Cerebellar cortex (tissue), 1 donor: ENCODE measurements around the gene STMP1.
"Not testable (repeated sequence)": the region's sequence is repeated elsewhere in the genome, so short reads cannot be mapped to it uniquely, and the experiment has no call there.

Experiments used
- DNase-seq: peaks from one replicate; pipeline ENCODE4 v3.0.0-alpha.2; 2015; ENCODE audit warnings: low spot score

The STMP1 gene

DNA sequence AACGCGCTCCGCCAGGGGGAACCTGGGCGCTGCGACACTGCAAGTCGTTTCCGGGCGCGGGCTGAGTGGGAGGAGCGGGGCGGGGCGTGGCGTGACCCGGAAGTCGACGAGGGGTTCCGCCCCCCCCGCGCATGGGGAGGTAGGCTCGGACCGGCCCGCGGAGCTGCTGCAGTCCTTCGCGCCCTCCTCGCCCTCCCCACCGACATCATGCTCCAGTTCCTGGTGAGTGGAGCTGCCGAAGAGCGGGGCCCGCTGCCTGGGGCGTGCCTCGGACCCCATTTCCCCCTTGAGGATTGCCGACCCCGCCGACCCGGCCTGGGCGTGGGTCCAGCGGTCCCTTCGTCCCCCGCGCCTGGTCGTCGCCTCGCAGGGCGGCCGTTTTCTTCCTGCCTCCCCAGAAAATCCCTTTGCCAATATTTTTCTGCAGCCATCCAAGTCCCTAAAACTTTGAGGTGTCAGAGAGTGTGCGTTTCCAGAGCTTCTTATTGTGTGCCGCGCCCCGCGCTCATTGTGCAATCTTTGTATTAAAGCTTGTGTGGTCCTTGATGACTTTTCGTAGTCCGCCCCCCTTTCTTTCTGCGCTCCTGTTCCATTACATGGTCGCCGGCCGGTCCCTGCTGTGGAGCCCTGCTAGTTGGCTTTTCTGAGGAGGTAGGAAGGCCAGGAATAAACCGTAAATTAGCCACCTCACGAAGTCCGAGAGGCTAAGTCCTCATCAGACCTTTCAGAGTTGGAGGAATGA lies at the start of gene STMP1:
Gene STMP1, plus strand, starts transcription at position 142 of the 742 bp plus-strand sequence.
- DNase-seq, result peak; percentile 90

DNA sequence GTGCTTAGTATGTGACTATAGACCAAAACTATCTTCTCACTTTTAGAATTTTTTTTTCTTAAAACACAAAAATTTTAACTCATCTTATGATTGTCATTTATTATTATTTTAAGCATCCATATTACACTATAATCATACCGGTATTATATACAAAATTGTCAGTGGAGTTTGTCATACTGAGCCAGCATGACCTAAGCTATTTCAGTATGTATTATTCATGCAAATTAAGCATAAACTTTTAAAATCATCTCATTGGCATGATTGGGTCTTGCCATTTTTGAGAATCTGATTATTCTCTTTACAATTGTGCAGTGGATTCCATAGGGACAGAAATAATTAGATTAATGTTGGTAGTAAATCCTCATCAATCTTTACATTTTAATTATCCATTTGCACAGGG lies 46.2 kb upstream of the STMP1 start:
- no peak for DNase-seq

DNA sequence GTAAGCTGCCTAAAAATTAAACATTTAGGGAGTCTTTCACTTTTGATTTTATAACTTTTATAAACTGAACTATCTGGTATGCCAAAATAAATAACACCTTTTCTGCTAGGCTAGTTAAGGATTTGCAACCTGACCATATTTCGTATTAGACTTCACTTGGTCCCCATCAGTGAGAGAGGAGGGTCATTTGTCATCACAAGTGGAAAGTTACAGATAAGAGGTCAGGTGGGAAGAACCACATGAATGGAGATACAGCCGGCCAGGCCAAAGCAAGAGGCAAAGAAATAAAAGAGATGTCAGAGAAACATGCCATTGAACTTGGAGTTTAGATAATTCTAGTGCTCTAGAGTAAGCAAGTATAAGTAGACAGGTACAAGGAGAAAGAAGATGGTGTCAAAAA lies 44.5 kb upstream of the STMP1 start:
- DNase-seq, result no peak

DNA sequence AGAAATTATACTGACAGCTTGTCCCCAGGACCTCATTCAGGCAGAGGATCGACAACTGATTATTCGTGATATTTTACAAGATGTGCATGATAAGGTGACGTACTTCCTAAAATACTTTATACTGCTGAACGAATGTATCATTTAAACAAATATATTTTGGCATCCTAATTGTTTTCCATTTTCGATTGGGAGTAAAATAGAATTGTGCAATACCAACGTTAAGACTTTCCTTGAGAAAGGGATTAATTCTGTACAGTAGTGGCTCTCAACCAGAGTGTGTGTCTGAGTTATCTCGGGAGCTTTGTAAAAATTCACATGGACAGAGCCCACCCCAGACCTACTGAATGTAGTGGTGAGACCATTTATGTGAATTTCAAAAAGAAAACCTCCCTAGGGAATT lies 43.8 kb upstream of the STMP1 start:
- no peak for DNase-seq

DNA sequence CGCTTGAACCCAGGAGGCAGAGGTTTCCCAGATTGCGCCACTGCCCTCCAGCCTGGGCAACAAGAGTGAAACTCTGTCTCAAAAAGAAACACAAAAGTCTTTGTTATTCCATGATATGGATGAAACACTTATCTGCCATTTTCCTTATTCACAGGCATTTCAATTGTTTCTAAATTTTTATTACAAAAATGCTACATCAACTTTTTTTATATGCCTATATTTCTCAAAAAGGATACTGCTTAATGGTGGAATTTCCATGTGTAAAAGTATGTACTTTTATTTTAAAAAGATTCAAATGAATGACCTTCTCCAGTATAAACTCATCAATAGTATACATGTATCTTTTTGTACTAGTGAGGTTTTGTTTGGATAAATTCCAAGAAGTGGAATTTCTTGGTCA lies 41.9 kb upstream of the STMP1 start:
- DNase-seq, result no peak

DNA sequence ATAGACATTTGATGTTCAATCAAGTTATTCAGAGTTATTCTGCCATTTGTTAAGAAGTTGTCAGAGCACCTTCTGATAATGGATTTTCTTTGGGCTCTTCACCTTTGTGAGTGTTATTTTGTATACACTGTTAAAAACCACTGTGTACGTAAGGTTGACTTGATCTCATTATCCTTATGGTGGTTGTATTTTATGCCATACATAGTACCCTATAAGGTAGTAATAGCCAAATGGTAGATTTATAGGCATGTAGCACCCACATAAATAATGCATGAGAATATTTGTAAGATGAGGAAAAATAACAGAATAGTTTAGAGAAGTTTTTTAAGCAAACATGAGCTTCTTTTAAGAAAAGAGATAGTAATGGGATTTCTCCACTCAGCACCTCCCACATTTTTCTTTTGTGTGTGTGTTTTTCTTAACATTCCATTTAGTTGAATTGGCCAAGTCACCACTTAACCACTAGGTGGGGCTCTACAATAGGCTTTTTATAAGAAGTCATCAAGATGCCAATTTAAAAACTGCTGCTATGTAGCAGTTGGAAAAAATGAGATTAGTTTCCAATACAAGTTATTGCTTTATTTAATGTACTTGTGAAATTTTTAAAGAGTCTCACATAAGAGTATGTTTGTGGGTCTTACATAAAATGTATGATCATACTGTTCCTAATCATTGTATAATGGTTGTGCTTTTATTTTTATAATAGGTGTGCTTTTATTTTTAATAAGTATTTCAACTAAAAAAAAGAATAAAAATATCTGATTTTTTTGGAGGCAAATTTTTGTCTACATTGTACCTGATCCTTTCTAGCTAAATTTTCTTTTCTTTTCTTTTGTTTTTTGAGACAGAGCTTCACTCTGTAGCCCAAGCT lies 41.1 kb upstream of the STMP1 start:
- peak; percentile 78 for DNase-seq

DNA sequence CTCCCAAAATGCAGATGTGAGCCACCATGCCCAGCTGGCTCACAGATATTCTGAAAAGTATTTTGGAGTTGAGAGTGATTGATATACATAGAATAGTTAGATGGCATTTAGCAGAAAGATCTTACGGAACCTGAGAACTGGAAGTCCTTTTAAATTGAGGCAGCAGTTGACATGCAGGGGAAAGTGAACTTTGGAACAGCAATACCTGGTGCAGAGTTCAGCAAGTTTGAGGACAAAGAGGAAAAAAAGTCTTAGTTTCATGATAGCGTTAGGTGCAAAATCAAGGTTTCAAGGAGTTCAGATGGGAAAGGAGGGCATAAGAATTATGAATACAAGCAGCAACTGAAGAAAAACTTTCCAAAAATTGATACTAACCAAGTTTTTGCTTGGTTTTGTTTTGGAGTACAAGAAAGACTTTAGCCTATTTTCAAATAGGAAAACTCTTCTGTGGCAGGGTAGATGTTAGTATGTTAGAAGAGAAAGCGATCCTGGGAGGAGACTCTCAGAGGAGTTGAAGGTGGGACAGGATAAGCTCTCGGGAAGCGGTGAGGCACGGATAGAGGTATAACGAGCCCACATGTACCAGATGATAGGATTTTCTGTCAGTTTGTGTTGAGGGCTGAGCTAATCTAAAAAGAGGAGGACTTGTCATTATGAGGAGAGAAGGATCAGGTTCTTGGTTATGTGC lies 28.0 kb upstream of the STMP1 start:
- DNase-seq, result no peak

DNA sequence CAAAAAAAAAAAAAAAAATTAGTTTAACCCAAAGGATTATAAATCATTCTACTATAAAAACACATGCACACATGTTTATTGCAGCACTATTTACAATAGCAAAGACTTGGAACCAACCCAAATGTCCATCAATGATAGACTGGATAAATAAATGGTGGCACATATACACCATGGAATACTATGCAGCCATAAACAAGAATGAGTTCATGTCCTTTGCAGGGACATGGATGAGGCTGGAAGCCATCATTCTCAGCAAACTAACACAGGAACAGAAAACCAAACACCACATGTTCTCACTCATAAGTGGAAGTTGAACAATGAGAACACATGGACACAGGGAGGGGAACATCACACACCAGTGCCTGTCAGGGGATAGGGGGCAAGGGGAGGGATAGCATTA lies 22.6 kb upstream of the STMP1 start:
- DNase-seq, result not testable (repeated sequence)

DNA sequence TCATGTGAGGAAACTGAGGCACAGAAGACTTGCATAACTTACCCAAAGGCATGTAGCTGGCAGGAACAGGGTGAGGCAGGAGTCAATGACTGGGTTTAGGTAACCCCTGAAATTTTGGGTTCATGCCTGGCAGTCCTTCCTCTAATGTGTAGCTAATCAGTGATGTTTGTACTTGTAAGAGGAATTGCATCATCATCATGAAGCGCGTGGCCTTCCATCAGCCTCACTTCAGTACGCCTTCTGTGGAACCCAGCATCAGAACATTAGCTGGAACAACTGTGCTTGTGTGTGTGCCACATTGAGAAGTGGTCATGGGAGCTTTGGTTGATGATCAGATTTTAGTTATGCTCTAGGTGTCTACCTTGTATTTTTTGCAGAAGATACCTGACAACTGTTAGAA lies 18.2 kb upstream of the STMP1 start:
- DNase-seq, result no peak

DNA sequence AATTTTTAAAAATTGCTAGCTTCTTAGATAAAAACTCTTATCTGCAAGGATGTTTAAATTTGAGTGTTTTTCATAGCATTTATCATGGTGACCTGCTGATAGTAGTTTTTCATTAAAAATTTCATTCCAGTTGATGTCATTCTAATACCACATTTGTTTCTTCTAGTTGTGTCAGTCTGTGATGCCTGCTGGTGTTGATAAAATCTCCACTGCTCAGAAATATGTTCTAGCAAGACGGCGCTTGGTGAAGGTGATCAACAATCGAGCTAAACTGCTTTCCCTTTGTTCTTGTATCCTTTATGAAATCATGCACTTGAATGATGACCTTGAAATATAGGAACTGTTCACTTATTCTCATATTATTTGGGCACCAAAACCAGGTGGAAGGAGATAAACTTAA lies 17.6 kb upstream of the STMP1 start:
- no peak for DNase-seq

DNA sequence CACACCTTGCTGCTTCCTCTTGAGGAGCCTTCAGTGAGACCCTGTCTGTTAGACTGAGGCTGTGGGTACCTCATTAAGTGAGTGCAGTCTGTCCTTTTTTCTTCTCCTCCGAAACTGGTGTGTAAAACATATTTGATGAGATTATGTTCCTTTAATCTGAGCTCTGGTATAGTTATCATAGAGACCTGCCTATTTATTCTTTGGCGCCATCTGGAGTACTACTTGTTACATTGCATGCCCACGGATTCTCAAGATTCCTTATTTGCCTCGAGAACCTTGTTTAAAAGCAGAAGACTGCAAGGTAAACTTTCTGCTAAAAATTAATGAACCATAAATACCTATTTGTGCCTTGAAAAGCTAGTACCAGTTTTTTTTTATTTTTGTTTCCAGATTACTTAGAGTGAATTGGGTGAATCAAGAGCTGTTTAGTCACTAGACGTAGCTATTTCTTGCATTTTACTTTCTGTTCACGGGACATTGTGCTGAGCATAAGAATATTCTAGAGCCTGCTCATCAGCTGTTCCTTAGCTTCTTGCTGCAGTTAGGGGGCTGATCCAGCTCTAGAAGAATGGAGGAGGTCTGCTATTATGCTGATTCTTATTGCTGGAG lies 16.9 kb upstream of the STMP1 start:
- peak; percentile 46 for DNase-seq

DNA sequence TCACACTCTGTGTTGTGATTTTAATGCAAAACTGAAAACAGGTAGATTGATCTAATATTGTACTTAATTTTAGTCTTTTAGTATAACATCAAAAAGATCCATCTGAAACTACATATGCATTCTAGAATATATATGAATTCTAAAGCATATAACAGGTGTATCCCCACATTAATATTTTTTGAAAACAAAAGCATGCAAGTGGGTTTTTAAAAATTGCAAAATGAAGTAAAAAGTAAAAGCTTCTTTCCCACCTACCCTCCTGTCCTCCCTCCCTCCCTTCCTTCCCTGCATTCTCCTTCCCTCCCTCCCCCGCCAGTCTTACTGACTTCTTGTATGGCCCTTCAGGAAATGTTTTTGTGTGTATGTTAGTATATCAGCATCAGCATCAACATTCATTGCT lies 14.6 kb upstream of the STMP1 start:
- no peak for DNase-seq

DNA sequence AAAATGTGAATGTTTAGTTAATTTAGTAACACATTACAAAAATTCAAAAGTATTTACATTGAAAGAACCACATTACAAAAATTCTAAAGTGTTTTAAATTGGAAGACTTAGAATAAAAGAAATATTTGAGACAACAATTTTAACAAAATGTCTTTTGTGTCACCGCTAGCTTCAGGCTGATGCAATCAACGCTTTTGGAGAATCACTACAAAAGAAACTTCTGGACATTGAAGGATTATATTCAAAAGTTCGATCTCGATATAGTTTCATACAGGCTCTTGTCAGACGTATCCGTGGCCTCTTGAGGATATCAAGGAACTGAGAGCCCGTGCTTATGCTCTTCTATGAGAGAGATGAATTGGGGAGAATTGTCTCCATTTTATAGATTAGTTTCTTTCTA lies 14.1 kb upstream of the STMP1 start:
- DNase-seq, result no peak

DNA sequence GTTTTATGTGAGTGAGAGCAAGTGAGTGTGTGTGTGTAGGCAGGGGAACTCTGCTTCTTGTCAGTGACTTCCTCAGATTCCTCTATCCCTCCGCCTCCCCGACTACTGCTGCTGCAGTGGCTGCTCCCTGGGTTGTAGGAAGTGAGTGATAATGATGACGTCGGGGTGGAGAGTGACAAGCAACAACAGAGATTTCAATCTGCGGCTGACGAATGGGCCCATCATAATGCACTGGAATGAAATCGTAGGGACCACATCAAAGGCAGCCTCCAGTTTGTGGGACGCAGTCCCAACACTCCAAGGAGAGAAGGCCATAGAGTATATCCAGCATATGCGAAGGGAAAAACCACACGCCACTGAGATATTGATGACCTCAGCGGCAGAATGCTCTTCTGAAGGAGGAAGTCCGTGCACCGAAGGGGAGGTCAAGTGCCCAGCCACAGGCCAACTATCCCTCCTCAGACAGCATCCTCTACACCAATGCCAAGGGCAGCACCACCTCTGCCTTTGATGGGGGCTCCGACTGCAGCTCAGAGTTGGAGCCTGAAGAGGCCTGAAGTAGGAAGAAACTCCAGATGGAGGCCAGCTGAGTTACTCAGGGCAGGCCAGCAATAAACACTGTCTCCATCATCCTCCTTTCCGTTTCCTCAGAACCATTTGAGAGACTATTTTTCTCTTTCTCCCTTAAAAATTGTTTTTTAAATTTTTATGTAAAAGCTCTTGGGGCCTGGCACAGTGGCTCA lies 11.3 kb upstream of the STMP1 start:
- no peak for DNase-seq

DNA sequence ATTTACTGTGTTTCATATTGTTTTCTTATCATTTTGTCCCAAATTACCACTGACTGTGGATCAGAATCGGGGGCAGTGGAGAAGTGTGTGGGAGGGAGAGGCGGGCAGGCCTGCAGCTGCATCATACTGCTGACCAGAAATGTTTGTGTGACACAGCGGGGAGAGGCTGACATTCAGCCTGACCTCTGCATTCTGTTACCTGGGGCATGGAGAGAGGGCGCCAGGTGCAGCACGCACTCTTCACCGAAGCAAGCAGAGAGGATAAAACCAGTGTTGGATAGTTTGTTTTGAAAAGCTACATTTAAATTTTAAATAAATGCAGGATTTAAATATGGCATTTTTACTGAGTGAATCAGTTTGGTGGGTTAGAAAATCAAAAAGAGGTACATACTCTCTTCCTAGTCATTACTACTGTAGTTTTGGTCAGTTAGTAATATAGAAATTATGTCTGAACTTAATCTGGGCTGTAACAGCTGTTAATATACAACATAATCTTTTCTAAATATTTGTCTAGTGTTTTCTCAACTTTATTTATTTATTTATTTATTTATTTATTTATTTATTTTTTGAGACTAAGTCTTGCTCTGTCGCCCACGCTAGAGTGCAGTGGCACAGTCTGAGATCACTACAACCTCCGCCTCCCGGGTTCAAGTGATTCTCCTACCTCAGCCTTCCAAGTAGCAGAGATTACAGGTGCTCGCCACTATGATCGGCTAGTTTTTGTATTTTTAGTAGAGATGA lies 8.8 kb upstream of the STMP1 start:
- DNase-seq, result no peak

DNA sequence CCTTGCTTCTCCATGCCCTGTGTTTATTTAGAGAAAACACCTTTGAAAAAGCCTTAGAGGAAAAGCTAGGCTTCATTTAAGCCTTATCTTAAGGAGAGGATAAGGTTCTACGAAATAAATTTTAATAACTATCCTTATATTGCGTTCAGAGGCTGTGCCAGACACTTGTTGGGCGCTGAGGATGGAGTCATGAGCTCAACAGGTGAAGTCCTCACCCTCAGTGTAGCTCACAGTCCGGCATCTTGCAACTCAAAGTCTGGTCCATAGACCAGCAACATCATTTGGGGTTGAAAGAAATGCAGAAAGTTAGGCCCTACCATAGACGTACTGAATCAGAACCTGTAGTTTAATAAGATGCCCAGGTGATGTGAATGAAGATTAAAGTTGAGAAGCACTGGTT lies 3.8 kb upstream of the STMP1 start:
- no peak for DNase-seq

DNA sequence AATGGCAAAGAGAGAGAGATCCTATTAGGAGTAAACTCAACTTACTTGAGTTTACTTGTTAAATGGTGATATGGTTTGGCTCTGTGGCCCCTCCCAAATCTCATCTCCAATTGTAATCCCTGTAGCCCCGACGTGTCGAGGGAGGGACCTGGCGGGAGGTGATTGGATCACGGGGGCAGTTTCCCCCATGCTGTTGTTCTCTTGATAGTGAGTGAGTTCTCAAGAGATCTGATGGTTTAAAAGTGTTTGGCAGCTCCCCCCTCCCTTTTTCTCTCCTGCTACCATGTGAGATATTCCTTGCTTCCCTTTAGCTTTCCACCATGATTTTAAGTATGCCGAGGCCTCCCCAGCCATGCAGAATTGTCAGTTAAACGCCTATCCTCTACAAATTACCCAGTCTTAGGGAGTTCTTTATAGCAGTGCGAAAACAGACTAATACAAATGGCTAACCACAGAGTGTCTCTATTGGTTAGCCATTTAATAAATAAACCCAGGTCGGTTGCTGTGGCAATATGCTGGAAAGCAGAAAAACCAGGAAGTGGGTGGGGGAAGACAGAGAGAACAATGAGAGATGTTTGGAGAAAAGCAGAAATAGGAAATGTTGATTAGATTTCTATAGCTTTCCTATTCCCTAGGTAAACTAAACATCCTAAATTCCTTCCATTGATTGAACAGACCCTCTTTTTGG lies 3.0 kb upstream of the STMP1 start:
- DNase-seq, result no peak

DNA sequence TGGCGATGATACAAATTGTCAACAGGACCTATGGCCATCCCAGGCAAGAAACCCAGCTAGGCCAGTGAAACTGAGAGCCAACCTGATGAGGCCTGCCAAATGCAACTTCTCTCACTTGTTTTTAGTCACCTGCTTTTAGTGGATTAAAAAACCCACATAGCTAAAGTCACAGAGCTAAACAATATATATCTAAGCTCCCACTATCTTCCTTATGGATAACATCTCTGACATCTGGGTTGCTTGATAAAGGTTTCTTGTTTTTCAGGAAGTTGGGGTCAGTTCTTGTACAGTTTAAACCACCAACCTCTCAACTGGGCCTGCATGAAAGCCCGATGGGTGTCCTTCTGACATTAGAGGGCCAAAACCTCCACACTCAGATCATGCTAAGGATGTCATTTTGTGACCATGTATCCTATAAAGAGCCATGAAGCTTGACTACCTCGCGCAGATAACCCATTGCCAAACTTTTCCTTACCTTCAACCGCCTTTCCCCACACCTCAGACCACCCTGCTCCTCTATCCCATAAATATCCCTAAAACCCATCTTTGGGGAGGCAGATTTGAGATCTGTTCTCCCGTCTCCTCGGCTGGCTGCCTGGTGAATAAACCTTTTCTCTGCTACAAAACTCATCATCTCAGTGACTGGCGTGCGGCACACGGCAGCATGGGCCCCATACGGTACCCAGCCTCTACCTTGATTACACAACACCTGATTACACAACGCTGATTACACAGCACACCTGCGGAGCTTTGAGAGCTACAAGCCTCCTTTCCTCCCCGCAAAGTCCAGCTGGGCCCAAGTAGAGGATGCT lies 797 bp upstream of the STMP1 start:
- no peak for DNase-seq

DNA sequence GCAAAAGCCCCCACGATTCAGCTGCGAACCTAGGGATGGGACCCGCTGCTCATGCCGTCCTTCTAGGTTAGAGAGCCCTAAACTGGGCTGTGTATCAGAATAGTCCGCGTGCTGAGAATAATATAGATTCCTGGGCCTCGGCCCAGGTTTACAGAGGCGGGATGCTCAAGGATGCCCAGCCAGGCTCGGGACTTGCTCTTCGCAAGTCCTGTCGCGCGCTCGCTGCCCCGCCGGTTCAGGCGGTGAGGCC lies 266 bp upstream of the STMP1 start:
- DNase-seq, result no peak

DNA sequence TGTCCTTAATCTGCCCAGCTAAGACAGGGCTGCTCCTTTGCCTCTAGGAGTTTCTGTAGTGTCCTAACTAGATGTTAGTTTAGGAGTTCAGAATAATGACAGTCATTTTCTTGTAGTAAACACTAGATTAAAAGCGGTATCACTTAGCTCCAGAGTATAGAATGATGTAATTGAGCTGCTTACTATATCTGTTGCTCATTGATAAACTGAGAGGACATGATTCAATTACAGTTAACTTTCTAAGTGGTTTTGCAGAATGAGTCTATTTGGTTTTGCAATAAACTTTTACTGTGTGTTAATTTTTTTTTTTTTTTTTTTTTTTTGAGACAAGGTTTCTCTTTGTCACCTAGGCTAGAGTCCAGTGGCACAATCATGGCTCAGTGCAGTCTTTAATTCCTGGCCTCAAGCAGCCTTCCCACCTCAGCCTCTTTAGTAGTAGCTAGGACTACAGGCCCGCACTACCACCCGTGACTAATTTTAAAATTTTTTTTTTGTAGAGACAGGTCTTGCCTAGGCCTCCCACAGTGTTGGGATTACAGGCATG lies 1.8 kb downstream of the STMP1 start:
- DNase-seq, result no peak
